HG03139 (cell line): ENCODE results near the gene ITPRIP.

Source experiments
- ATAC-seq: cut with Tn5 transposase; IDR thresholded peaks from one replicate; pipeline ENCODE4 v1.9.1; 2021; ENCODE audit not compliant: unreplicated experiment

The ITPRIP gene

DNA sequence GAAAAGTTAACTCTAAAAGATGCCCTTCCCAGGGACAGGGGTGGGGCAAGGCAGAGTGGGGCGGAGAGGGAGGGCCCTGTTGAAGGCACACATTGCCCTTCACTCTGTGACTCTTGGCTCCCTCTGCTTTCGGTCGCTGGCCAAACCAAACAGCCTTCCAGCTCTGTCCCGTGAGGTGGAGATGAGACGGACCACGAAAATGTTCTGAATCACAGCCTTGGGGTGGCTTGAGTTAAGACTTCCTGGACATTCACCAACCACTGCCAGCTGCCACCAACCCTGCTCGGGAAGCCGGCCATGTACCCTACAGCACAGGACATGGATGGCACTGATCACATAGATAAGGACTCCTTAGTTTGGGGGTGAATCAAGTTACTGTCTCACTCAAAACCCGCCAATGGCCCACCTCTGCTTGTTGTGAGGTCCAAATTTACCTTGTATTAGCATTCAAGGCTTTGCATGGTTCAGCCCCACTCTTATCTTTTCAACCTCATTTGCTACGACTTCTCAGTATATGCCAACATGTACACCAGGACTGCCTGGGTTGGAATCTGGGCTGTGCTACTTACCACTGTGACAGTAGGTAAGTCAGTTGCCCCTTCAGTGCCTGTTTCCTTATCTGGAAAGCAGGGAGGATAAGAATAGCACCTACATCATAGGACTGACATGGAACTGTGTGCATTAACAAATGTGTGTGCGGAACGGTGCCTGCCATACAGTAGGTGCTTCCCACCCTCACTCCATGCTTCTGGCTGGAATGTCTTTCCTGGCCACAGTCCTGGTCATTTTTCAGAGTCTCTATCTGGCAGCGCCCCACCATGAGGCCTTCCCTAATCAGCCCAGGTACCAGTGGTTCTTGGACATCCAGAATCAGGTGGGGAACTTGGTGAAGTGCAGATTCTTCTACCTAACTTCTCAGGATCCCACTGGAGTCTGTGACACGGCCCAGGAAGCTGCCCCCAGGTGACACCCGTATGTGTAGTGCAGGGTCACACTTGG lies 28.0 kb downstream of the ITPRIP start:
- no peak for ATAC-seq

DNA sequence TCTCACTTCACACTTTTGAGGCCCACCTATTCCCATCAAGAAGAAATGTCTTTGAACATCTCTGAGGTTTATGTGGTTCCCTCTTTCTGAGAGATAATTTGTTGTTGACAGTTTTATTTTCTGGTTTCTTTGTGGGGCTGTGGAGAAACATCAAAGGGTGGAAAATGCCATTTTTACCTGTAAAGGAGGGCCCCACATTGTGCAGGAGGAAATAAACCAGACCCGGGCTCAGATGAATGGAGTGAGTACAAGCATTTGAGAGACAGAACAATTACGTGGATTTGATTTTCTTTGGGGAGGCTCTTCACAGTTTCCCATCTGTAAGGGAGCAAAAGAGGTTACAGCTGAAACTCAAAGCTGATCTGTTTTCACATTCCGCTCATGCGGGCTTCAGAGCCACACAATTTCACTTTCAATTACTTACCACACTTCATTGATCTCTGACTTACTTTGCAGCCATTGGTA lies 29.8 kb downstream of the ITPRIP start:
- ATAC-seq, result peak; percentile 64

DNA sequence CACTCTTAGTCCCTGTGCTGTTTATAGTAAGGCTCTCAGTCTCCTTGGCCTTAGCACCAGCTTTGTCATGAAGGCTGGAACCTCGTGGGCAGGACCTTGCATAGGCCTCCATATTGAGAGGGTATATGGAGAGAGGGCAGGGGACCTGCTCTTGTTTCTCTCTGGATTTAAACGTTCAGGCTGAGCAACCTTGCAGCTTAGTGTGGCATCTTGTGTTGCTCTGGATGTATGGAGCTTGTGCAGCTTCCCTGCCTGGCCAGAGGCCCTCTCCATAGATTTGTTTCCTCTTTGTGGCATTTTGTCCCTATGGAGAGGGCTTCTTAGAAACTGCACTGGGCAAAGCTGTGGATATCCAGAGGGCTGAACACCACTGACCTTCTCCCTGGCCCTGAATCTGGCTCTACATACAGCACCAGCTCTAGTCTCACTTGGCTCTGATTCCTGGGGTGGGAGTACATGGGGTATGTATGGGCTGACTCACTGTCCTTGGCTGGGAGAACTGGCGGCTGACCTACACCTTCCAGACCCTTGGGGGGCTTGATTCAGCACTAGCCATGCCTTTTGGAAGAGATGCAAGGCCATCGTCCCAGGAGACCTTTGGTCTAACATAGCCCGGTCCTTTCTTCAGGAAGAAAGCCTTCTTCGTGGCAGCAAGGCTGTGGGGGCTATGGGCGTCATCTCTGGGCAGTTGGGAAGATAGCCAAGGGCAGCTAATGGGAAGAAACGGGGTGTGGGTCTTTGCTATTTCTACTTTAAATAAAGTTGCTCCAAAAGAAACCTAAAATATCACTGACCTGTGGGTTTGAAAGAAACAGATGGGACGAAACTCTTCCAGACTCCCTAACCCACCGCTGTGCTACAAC lies 30.5 kb downstream of the ITPRIP start:
- ATAC-seq, result no peak

DNA sequence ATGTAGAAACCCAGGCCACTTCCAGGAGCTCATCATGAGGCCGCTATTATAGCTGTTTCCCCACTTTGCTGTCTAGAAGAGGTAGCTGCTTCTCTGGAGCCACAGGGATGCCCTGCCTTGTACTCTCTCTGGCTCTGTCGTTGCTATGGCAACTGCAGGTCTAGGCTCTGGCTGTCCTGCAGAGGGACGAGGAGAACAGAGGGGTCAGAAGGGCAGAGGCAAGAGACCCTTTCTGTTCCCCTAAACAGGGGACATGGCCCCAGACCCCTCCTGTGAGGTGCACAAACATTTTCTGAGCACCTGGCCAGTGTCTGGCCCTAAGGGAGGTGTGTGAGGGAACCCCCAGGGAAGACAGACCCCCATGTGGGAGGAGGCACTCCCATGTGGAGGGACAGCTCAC lies 31.4 kb downstream of the ITPRIP start:
- no peak for ATAC-seq

DNA sequence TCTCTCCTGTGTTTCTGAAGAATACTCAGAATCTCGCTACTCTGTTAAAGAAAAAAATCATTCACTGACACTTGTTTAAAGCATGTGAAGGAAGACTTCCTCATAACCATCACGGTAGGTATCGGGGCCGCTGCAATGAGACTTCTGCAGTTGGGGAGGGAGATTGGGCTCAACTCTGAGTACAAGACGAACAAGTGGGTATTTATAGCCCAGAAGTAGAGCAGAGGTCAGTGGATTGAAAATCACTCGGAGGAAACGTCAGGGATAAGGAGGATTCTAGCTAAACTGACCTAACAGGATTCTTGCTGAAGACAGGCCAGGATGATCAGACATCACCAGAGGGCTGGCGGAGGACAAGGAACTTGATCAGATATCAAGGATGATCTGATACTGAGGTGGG lies 33.3 kb downstream of the ITPRIP start:
- no peak for ATAC-seq

DNA sequence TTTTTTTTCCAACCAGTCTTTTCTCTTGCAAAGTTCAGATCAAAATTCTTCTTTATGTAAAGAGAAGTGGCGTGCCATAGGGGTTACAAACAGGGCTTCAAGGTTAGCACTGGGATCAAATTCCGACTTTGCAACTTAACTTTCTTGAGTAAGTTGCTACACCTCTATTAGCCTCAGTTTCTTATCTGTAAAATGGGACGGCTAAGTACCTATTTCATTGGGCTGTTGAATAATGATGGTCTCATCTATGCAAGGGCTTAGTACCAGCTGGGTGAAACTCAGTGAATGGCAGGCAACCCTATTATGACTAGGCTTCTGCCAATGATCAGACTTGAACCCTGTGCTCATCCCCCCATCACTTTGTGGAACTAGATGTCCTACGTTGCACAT lies 33.9 kb downstream of the ITPRIP start:
- ATAC-seq, result no peak

DNA sequence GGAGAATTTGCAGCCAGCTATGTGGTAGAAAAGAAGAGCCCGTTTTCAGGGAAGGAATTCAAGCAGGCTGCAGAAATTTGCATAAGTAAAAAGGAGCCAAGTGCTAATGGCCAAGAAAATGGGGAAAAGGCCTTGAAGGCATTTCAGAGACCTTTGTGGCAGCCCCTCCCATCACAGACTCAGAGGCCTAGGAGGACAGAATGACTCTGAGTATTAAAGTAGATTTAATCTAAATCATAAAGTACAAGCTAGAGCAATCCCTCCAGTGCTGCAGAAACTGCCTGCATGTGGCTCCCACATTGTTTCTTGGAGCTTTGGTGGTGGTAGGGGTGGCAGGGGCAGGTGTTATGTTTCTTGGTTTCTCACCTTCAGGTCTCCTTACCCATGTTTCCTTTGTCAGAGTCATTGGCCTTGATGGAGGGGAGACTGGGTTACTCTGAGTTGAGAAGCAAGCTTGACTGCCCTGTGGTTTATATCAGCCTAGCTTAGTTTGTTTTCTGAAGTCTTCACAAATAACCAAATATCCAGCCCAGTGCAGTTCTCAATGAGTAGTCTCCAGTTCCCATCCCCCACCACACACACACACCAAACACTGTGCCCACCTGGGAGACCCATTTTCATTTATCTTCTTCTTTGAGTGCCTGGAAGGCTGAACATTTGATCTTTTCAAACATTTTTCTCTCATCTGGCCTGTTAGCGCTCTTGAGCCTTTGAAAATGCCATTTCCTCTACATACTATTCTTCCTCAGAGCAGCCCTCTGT lies 34.5 kb downstream of the ITPRIP start:
- no peak for ATAC-seq

DNA sequence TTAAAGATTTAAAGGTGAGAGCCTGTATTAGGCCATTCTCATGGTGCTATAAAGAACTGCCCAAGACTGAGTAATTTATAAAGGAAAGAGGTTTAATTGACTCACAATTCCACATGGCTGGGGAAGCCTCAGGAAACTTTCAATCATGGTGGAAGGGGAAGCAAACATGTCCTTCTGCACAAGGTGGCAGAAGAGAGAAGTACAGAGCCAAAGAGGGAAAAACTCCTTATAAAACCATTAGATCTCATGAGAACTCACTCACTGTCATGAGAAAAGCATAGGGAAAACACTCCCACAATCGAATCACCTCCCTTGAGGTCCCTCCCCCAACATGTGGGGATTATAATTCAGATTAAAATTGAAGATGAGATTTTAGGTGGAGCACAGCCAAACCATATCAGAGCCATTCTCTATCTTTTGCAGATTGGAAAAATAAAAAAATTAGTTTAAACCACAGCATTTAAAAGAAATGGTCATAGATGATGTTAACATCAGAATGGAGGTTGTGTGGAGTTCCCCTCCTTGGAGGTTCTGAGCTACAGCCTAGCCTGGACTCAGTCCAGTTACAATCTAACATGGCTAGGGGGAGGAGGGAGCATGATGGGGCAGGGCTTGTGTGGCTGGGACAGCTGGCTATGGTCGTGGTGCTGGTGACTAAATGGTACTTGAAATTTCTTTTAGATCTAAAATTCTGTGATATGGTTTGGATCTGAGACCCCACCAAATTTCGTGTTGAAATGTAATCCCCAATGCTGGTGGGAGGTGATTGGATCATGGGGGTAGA lies 36.2 kb downstream of the ITPRIP start:
- ATAC-seq, result no peak

DNA sequence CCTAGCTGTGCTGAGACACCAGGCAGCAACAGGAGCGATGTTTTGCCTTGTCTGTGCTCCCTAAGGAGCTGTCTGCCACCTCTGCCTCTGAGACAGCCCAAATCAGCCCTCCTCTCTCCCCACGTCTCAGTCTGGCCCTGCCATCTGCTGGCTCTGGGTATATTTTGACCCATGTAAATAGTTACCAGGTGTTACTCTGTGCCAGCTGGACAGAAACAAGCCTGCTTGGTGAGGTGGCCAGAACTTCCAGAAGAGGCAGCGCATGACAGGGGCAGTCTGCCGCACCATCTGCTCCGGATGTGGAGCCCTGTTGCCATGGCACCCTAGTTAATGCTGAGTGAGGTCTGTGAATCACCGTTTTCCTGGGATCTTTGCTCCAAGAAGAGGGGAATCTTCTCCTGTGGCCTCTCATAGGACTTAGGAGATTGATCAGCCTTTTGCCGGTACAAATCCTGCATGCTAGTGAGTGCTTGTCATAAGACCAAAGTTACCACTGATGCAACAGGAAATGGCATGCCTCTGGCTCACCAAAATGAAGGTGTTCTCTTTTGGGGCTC lies 37.5 kb downstream of the ITPRIP start:
- peak; percentile 44 for ATAC-seq

DNA sequence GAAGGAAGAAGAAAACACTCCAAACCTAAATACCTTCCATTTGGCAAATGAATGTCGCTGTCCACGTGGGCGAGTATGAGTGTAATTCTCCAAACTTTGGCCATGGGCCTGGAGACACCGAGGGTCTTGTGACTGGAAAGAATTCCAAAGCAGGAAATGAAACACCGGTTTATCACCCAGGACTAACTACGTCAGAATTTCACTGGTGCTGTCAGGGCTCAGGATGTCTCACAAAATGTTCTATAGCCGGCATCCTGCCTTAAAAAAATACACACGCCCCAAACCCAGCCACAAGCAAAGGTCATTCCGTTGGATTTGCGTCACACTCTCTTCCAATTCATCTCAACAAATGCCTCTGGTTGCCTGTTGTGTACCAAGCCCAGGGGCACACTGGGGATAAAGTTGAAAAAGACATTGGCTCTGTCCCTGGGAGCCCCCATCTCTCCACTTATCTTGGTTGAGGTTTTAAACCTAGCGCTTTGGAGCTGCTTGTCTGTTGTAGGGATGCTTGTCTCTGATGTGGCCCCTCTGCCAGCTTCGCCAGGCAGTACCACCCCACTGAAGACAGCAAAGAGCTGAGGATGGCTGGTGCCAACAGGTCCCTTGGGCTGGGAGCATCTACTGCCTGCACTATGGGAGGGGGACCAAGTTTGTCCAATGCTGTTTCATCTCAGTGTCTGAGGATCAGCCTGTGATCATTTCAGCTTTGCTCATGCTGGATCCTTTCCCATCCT lies 38.1 kb downstream of the ITPRIP start:
- no peak for ATAC-seq

DNA sequence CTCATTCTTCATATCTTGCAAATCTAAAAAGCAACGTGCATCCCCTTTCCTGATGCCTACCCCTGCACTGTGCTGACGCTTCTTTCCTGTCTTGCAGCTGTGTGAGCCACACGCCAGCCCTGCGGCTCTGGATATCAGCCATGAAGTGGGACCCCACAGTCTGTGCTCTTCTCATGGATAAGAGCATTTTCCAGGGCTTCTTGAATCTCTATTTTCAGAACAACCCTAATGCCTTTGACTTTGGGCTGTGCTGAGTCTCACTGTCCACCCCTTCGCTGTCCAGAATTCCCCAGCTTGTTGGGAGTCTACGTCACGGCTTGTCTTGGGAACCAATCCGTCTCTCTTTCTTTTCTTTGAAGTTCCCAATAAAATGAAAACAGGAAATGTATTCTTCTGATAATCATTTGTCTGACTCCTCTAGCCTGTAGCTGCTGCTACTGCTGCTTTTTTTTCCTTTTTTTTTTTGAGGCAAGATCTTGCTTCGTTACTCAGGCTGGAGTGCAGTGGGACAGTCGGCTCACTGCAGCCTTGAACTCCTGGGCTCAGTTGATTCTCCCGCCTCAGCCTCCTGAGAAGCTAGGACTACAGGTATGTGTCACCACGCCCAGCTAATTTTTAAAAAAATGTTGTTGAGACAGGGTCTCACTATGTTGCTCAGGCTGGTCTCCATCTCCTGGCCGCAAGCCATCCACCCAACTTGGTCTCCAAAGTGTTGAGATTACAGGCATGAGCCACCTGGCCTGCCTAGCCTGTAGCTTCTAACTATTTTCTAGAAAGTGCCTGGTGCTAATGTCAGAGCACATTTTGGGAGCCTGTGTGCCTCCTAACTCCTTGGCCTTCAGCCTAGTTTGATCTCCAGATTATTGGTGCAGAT lies 39.0 kb downstream of the ITPRIP start:
- ATAC-seq, result no peak

DNA sequence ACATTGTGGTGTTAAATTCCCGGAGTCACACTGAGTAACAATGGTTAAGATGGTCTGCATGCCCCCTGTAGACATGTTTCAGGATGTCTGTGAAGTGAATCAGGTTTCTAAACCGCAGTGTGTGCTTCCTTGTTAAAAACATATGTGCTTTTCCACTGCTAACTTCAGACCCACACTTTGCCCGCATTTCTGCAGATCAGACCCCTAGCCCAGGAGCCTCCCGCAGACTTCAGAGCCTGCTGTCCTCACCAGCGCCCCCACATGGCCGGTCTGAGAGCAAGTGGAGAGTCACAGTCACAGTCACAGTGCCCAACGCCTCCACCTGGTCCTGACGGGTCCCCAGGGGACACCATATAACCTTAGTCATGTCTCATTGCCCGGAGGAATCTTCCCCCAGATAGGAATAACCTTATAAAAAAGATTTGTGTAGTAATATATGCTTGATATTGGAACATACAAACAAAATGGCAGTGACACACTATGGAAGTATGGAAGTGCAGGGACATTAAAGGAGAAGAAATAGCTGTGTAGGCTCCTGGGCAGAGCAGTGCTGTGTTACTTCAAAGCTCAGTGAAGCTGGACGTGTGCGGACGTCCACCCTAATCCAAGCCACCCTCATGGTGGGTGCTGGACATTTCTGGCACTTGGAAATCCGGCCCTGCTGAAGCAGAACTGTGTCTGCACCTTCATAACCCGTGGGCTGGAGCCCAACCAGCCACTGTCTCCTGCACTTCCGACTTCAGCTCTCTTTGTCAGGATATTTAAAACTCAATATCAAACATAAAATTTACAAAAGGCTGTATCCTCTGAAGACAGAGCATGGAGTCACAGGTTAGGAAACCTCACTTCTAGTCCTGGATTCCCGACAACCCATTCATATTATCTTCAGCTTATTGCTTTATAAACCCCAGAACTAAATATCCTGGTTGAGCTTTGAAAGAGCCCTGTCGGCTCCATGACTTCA lies 40.3 kb downstream of the ITPRIP start:
- ATAC-seq, result no peak

DNA sequence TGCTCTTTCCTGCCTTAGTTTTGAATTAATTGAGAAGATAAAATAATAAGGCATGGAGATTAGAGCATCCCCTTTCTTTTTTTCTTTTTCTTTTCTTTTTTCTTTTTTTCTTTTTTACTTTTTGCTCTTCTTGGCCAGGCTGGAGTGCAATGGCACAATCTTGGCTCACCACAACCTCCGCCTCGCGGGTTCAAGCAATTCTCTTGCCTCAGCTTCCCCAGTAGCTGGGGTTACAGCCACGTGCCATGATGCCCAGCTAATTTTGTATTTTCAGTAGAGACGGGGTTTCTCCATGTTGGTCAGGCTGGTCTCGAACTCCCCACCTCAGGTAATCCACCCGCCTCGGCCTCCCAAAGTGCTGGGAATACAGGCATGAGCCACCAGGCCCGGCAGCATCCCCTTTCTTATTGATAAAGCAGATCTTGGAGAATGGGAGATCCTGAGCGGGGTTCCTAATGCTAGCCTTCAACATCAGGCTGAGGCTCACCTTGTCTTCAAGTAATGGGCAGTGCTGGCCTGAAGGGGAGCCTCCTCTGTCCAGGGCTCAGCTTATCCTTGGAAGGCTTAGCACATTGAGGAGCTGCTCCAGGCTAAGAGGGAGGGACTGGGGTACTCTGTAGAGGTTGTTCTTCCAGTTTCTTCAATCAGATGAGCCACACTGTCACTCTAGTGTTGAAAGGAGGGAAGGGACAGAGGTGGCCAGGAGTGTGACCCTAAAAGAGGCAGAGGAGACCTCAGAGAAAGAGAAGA lies 41.4 kb downstream of the ITPRIP start:
- ATAC-seq, result no peak

DNA sequence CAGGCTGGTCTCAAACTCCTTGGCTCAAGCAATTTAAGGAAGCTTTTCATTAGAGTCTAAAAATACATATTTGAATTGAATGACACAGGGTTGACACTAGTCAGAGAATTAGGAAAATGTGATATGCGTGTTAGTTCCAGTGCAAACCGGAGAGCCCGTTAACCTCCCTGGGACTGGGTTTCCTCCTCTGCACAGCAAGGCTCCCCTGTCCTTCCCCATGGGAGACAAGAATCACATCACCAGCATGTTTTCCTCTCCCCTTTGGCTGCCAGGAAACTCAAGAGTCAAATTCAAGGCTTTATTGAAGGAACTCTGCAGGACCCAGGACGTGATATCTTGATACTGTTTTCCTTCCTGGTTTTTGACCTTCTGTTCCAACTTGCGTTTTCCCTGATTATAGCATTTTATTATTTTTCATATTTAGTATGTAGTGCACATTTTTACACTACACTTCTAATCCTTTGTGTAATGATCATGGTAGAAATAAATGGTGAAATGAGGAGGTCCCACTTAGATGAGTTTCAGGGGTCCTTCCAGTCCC lies 44.4 kb downstream of the ITPRIP start:
- no peak for ATAC-seq

DNA sequence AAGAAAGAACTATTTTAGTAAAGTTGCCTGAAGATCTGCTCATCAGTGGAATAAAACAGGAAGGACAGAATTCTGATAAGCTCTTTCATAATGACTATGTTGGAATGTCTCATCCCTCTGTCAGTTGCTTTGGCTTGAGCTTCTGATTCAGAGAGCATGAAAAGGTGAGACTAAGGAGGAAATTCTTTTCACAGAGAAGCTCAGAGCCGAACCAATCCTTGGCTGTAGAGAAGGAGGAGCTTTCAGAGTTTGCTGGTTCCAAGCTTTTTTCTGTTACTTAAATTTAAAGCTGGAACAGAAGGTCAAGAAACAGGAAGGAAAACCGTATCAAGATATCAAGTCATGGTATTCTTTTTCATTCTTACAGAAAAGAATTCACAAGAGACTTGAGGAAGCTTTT lies 45.3 kb downstream of the ITPRIP start:
- no peak for ATAC-seq

DNA sequence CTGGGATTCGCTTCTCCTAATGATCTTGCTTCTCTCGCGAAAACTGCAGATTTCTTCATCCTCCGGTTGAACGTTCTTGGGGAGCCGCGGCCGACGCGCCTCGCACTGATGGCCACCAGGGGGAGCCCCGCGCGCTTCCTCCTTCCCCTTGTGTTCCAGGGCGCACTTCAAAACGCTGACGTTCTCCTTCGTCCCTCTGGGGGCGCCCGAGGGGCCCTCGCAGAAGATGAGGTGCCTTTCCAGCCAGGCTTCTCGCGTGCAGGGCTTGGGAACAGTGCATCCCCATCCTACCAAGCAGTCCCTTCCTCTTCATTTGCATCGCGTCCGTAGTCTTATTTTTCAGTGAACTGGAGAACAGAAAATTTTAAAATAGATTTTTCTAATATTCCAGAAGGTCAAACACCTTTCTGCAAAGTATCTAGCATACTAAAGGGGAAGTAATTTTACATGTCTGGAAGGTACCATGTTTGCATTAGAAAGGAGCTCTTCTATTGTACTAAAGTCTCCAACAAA lies 46.8 kb downstream of the ITPRIP start:
- peak; percentile 98 for ATAC-seq
